Activated CD4-positive, alpha-beta T cell treated with anti-CD3 and anti-CD28 coated beads, Interleukin-2, amount 10 ng/mL, durations not matched to agents 7 days and 5 days (primary cell): Measurements from ENCODE around the gene SLAMF9. TPM values are rescaled to one million over a fixed set of nuclear protein-coding genes. Genes with fewer than 3 reads are reported as not detected.

Experiments used
- CTCF ChIA-PET: fragments of 350-600 bp; sonication (Branson Sonifier 250); formaldehyde crosslinking; loops from one replicate; lab custom pipeline; 2021; ENCODE audit warnings: antibody characterized with exemption; lab: Charles Lee
- POLR2A ChIA-PET: fragments of 350-600 bp; sonication (Branson Sonifier 250); formaldehyde crosslinking; loops from one replicate; lab custom pipeline; 2021; ENCODE audit warnings: antibody characterized with exemption; lab: Charles Lee
- DNase-seq: peaks from one replicate; pipeline ENCODE4 v3.0.0-alpha.2; 2020
- H3K27ac Mint-ChIP-seq: one replicate; pipeline ENCODE4 v1.8.0; 2021; ENCODE audit warnings: mild to moderate bottlenecking, moderate library complexity, mixed read lengths
- H3K27me3 Mint-ChIP-seq: one replicate; pipeline ENCODE4 v1.8.0; 2021; ENCODE audit warnings: mixed read lengths
- H3K36me3 Mint-ChIP-seq: one replicate; pipeline ENCODE4 v1.8.0; 2021; ENCODE audit warnings: low read depth, mixed read lengths
- H3K4me1 Mint-ChIP-seq: one replicate; pipeline ENCODE4 v1.8.0; 2021; ENCODE audit warnings: mixed read lengths
- H3K4me3 Mint-ChIP-seq: one replicate; pipeline ENCODE4 v1.8.0; 2021; ENCODE audit warnings: mild to moderate bottlenecking, moderate library complexity, mixed read lengths
- H3K9me3 Mint-ChIP-seq: one replicate; pipeline ENCODE4 v1.8.0; 2021; ENCODE audit warnings: mixed read lengths
- total RNA-seq, 2 experiments: library from RNA; stranded (reverse); gene quantifications; one replicate each; pipeline ENCODE4 v1.2.3, GENCODE V29; 2021

Gene SLAMF9
- total RNA-seq, 2 experiments from 2014 or later = not detected

DNA sequence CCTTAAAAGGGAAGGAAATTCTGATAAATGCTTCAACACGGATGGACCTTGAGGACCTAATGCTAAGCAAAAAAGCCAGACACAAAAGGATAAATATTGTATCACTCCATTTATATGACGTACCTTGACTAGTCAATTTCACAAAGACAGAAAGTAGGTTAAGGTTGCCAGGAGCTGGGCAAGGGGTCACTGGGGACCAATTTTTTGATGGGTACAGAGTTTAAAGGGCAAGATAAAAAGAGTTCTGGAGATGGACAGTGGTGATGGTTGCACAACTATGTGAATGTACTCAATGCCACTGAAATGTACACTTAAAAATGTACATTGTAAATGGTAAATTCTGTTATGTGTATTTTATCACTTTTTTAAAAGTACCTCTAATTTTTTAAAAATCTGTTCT is 32.1 kb upstream of the SLAMF9 start:
- peaks cover 2% of the 10 kb centered on the region for H3K4me1 Mint-ChIP-seq
- no peak for DNase-seq
- POLR2A ChIA-PET = no interaction called here
- H3K4me3 Mint-ChIP-seq = no peak overlapping the region
- no peaks in the 10 kb centered on the region for H3K36me3 Mint-ChIP-seq
- CTCF ChIA-PET = no interaction called here
- H3K27ac Mint-ChIP-seq = no peak overlapping the region
- H3K9me3 Mint-ChIP-seq = no peaks in the 10 kb centered on the region
- peaks cover 20% of the 10 kb centered on the region for H3K27me3 Mint-ChIP-seq

DNA sequence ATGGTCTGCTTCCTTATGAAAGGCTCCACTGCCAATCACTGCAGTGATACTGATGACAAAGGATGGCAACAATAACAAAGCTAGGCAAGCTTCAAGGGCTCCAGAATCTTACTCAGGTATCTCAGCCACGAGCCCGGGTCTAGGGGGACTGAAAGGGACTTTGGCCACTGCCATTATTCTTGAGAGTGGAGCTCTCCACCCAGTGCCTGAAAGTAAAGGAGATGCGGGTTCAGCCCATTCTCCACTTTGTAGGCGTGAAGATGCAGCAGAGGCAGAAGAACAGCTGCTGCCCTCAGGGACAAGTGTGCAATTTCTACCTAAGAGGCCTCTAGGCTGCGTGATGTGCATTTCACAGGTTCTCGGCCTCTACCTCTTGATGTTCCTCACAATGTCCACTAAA is 31.4 kb upstream of the SLAMF9 start:
- Mint-ChIP-seq H3K36me3 (no peaks in the 10 kb centered on the region), H3K27me3 (peaks cover 20% of the 10 kb centered on the region), H3K4me3 (no peak overlapping the region), H3K4me1 (no peaks in the 10 kb centered on the region), H3K27ac (no peak overlapping the region), H3K9me3 (no peaks in the 10 kb centered on the region)
- ChIA-PET CTCF (no interaction called here), POLR2A (no interaction called here)
- no peak for DNase-seq

GRCh38 chr1:159983681-159984080 is 29.6 kb upstream of the SLAMF9 start:
- H3K27ac Mint-ChIP-seq = no peak overlapping the region
- POLR2A ChIA-PET = no interaction called here
- no peaks in the 10 kb centered on the region for H3K9me3 Mint-ChIP-seq
- no peak for DNase-seq
- CTCF ChIA-PET = no interaction called here
- no peaks in the 10 kb centered on the region for H3K36me3 Mint-ChIP-seq
- H3K4me1 Mint-ChIP-seq = no peaks in the 10 kb centered on the region
- H3K4me3 Mint-ChIP-seq = no peak overlapping the region
- peaks cover 27% of the 10 kb centered on the region for H3K27me3 Mint-ChIP-seq

DNA sequence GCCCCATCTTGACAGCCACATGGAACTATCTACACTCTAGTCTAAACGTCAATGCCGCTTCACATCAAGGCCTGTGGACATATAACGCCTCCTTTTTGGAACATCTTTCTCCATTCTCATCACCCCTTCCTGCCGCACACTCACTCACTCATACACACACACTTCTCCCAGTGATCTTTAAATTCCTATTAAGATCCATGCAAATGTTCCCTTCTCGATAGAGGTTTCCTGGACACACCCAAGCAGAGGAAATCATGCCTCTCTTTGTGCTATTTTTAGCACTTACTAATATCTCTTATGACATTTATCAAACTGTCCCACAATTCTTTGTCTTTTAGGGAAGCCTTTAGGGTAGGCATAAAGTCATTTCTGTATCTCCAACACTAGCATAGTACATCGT is 28.2 kb upstream of the SLAMF9 start:
- Mint-ChIP-seq H3K9me3 (no peaks in the 10 kb centered on the region), H3K4me1 (no peaks in the 10 kb centered on the region), H3K4me3 (no peak overlapping the region), H3K27me3 (peaks cover 38% of the 10 kb centered on the region), H3K27ac (no peak overlapping the region), H3K36me3 (no peaks in the 10 kb centered on the region)
- POLR2A ChIA-PET = no interaction called here
- DNase-seq = no peak
- CTCF ChIA-PET = no interaction called here

- ChIA-PET POLR2A (no interaction called here), CTCF (interaction anchor here (0.6 kb wide), 1 partner anchor 123 kb away, joined by 3 read pairs; no protein-coding TSS in a partner anchor)
- no peaks in the 10 kb centered on the region for H3K4me1 Mint-ChIP-seq
- DNase-seq = no peak
- H3K36me3 Mint-ChIP-seq = no peaks in the 10 kb centered on the region
- H3K27ac Mint-ChIP-seq = no peak overlapping the region
- H3K4me3 Mint-ChIP-seq = no peak overlapping the region
- H3K27me3 Mint-ChIP-seq = peaks cover 46% of the 10 kb centered on the region
- no peaks in the 10 kb centered on the region for H3K9me3 Mint-ChIP-seq
These were observed 27.5 kb upstream of the SLAMF9 start for GRCh38 chr1:159981351-159982055.

- POLR2A ChIA-PET = no interaction called here
- Mint-ChIP-seq H3K36me3 (no peaks in the 10 kb centered on the region), H3K4me3 (no peak overlapping the region), H3K9me3 (no peaks in the 10 kb centered on the region), H3K27ac (no peak overlapping the region), H3K4me1 (no peaks in the 10 kb centered on the region), H3K27me3 (peaks cover 47% of the 10 kb centered on the region)
- CTCF ChIA-PET = no interaction called here
- no peak for DNase-seq
These were observed 26.7 kb upstream of the SLAMF9 start for GRCh38 chr1:159980786-159981185.

- Mint-ChIP-seq H3K4me3 (no peak overlapping the region), H3K4me1 (no peaks in the 10 kb centered on the region), H3K36me3 (no peaks in the 10 kb centered on the region), H3K27ac (no peak overlapping the region), H3K9me3 (no peaks in the 10 kb centered on the region), H3K27me3 (peaks cover 43% of the 10 kb centered on the region)
- no peak for DNase-seq
- ChIA-PET POLR2A (no interaction called here), CTCF (no interaction called here)
These were observed 26.0 kb upstream of the SLAMF9 start for GRCh38 chr1:159980076-159980475.

DNA sequence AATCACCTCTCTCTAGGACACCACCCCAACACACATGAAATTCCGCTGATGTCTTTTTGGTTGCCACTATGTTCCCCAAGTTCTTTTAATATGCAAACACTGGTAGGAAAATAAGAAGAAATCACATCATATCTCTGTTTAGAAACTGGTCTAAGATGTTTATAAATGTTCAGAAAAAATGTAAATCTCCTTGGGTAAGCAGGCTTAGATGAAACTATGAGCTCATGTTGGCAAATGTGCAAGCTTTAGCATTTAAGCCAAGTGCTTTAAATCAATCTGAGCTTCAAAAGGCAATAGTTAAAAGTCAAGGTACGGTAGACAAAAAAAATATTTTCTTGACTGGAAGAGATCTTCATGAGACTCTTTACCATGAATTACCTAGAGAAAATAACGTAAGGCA is 25.2 kb upstream of the SLAMF9 start:
- ChIA-PET POLR2A (no interaction called here), CTCF (interaction anchor here (0.6 kb wide), 3 partner anchors 117 to 397 kb away, joined by 3 read pairs; no protein-coding TSS in a partner anchor)
- Mint-ChIP-seq H3K4me3 (no peak overlapping the region), H3K36me3 (no peaks in the 10 kb centered on the region), H3K27ac (no peak overlapping the region), H3K4me1 (no peaks in the 10 kb centered on the region), H3K27me3 (peaks cover 40% of the 10 kb centered on the region), H3K9me3 (no peaks in the 10 kb centered on the region)
- no peak for DNase-seq

DNA sequence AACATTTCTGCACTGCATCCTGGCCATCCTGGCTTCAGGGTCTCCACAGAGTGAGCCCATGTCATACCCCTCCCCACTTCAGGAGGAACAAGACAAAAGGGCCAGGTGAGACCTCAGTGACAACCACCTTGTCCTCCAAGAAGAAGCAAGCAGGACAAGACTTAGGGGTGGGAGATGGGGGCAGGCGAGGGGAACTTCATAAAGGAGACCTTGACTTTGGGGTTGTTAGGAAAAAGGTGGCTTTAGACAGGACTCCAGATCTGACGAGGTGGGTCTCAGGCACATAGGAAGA is 24.0 kb upstream of the SLAMF9 start:
- no peak overlapping the region for H3K4me3 Mint-ChIP-seq
- no peak for DNase-seq
- H3K27me3 Mint-ChIP-seq = peaks cover 35% of the 10 kb centered on the region
- H3K4me1 Mint-ChIP-seq = no peaks in the 10 kb centered on the region
- no peaks in the 10 kb centered on the region for H3K36me3 Mint-ChIP-seq
- no peaks in the 10 kb centered on the region for H3K9me3 Mint-ChIP-seq
- POLR2A ChIA-PET = no interaction called here
- H3K27ac Mint-ChIP-seq = no peak overlapping the region
- CTCF ChIA-PET = no interaction called here

GRCh38 chr1:159977364-159978106 is 23.5 kb upstream of the SLAMF9 start:
- ChIA-PET POLR2A (no interaction called here), CTCF (no interaction called here)
- H3K27ac Mint-ChIP-seq = no peak overlapping the region
- H3K9me3 Mint-ChIP-seq = no peaks in the 10 kb centered on the region
- H3K4me3 Mint-ChIP-seq = no peak overlapping the region
- DNase-seq = no peak
- H3K4me1 Mint-ChIP-seq = no peaks in the 10 kb centered on the region
- H3K27me3 Mint-ChIP-seq = peaks cover 34% of the 10 kb centered on the region
- no peaks in the 10 kb centered on the region for H3K36me3 Mint-ChIP-seq

DNA sequence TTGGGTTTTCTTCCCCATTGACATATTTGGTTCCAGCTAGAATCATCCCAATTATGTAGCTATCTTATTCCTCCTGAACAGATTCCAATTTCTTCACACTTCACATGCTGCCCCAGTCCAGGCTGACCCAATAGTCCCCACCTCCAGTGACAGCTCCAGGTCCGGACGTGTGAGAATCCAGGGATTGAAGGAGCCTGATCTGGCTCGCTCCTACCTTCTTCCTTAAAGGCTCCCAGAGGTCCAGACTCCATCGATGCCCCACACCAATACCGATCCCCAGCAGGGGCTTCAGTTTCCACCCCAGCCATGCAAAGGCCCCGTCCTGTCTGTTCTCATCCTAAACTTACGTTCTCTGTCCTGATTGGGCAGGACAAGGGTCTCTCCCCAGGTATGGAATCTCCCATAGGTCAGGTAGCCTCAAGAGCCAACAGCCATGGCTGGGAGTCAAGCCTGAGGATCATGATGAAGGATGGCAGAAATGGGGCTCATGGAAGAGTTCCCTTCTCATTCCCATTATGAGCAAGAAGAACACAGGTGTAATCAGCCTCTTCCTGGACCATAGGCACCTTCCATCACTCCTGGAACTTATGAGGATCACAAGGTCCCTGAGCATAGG is 20.4 kb upstream of the SLAMF9 start:
- no peaks in the 10 kb centered on the region for H3K4me1 Mint-ChIP-seq
- H3K27ac Mint-ChIP-seq = no peak overlapping the region
- ChIA-PET CTCF (no interaction called here), POLR2A (no interaction called here)
- peaks cover 24% of the 10 kb centered on the region for H3K27me3 Mint-ChIP-seq
- no peaks in the 10 kb centered on the region for H3K36me3 Mint-ChIP-seq
- no peak overlapping the region for H3K4me3 Mint-ChIP-seq
- no peak for DNase-seq
- H3K9me3 Mint-ChIP-seq = no peaks in the 10 kb centered on the region

GRCh38 chr1:159973350-159973940 is 19.4 kb upstream of the SLAMF9 start:
- Mint-ChIP-seq H3K4me3 (no peak overlapping the region), H3K27ac (no peak overlapping the region), H3K4me1 (no peaks in the 10 kb centered on the region), H3K9me3 (no peaks in the 10 kb centered on the region), H3K36me3 (no peaks in the 10 kb centered on the region), H3K27me3 (peaks cover 25% of the 10 kb centered on the region)
- ChIA-PET POLR2A (no interaction called here), CTCF (no interaction called here)
- DNase-seq = no peak
